ENCODE results near the gene SKOR1. TPM values are rescaled to one million over a fixed set of nuclear protein-coding genes. Genes with fewer than 3 reads are reported as not detected.

SKOR1 gene
- total and polyA plus RNA-seq, 3 experiments from 2014 or later = 0.06 to 0.16 (median 0.15) TPM

DNA sequence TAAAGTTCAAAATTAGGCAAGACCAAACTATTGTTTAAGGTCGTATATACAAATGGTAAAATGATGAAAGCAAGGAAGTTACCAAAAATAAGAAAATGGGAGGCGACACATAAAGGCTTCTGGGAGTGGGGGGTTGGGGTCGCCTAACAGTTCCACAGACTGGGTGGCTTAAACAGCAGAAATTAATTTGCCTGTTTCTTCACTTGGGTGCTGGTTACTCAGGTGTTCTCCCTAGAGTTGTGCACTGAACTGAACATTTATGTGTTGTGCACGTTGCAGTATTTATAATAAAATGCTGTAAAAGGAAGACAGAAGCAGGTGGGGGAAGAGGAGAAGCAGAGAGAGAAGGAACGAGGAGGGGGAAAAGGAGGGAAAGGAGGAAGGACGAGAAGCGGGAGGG lies 25.0 kb downstream of the SKOR1 start:
- ChIA-PET CTCF (no interaction called here), POLR2A (no interaction called here)
- Histone ChIP-seq H3K4me3 (ENCODE audit: low read length) (no peak overlapping the region), H3K9me3 (ENCODE audit: low read length) (no peaks in the 10 kb centered on the region), H3K27me3 (ENCODE audit: insufficient read depth, low read length, poor library complexity, severe bottlenecking) (no peaks in the 10 kb centered on the region), H3K36me3 (ENCODE audit: insufficient read depth, low read length) (no peaks in the 10 kb centered on the region), H3K4me1 (ENCODE audit: insufficient read depth, low read length) (no peaks in the 10 kb centered on the region), H3K27ac (ENCODE audit: low read depth, low read length) (no peak overlapping the region)
- Mint-ChIP-seq H3K27me3 (peaks cover 13 to 26% of the 10 kb centered on the region in 2 donors), H3K27ac (no peak overlapping the region), H3K9me3 (no peaks in the 10 kb centered on the region), H3K4me1 (no peaks in the 10 kb centered on the region), H3K36me3 (peaks cover 0 to 8% (median 0%) of the 10 kb centered on the region in 3 donors), H3K4me3 (no peak overlapping the region)
- no peak for DNase-seq

DNA sequence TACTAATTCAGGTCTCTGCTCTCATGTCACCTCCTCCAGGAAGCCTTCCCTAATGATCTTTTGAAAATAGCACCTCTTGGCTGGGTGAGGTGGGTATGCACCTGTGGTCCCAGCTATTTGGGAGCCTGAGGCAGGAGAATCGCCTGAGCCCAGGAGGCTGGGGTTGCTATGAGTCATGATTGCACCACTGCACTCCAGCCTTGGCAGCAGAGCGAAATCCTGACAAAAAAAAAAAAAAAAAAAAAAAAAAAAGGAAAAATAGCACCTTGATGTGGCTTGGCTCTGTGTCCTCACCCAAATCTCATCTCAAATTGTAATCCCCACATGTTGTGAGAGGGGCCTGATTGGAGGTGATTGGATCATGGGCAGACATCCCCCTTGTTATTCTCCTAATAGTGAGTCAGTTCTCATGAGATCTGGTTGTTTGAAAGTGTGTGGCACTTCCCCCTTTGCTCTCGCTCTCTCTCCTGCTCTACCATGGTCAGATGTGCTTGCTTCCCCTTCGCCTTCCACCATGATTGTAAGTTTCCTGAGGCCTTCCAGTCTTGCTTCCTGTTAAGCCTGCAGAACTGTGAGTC lies 25.8 kb downstream of the SKOR1 start:
- H3K27me3 ChIP-seq (ENCODE audit: insufficient read depth, low read length, poor library complexity, severe bottlenecking) = no peaks in the 10 kb centered on the region
- peaks cover 13 to 26% of the 10 kb centered on the region in 2 donors for H3K27me3 Mint-ChIP-seq
- H3K27ac ChIP-seq (ENCODE audit: low read depth, low read length) = no peak overlapping the region
- H3K4me3 ChIP-seq (ENCODE audit: low read length) = no peak overlapping the region
- no peak overlapping the region for H3K4me3 Mint-ChIP-seq
- no peak for DNase-seq
- H3K4me1 Mint-ChIP-seq = no peaks in the 10 kb centered on the region
- ChIA-PET POLR2A (no interaction called here), CTCF (interaction anchor here (1.4 kb wide), 1 partner anchor 15 kb away, joined by 3 read pairs; no protein-coding TSS in a partner anchor)
- H3K9me3 ChIP-seq (ENCODE audit: low read length) = no peaks in the 10 kb centered on the region
- H3K36me3 Mint-ChIP-seq = peaks cover 0 to 8% (median 0%) of the 10 kb centered on the region in 3 donors
- no peaks in the 10 kb centered on the region for H3K9me3 Mint-ChIP-seq
- H3K27ac Mint-ChIP-seq = no peak overlapping the region
- H3K36me3 ChIP-seq (ENCODE audit: insufficient read depth, low read length) = no peaks in the 10 kb centered on the region
- no peaks in the 10 kb centered on the region for H3K4me1 ChIP-seq (ENCODE audit: insufficient read depth, low read length)

DNA sequence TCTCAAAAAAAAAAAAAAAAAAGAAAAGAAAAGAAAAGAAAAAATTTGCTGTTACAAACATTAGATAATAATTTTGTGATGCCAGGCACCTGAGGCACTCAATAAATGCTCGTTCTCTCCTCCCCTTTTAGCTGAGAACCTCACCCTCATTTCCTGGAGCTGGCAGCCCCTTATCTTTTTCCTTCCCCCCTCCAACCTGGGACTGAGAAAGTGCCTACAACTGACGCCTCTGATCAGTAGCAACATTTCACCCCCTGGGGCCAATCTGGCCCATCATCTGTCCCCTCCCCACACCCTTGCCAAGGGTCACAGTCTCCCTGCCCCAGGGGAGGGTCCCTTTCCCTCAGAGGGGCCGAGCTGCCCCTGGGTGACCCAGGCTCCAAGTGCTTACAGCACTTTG lies 27.1 kb downstream of the SKOR1 start:
- Histone ChIP-seq H3K27me3 (ENCODE audit: insufficient read depth, low read length, poor library complexity, severe bottlenecking) (no peaks in the 10 kb centered on the region), H3K27ac (ENCODE audit: low read depth, low read length) (no peak overlapping the region), H3K4me1 (ENCODE audit: insufficient read depth, low read length) (no peaks in the 10 kb centered on the region), H3K9me3 (ENCODE audit: low read length) (no peaks in the 10 kb centered on the region), H3K36me3 (ENCODE audit: insufficient read depth, low read length) (no peaks in the 10 kb centered on the region), H3K4me3 (ENCODE audit: low read length) (no peak overlapping the region)
- ChIA-PET POLR2A (interaction anchor here (0.9 kb wide), 1 partner anchor 12 kb away, joined by 4 read pairs; no protein-coding TSS in a partner anchor), CTCF (interaction anchor here (1.4 kb wide), 1 partner anchor 16 kb away, joined by 3 read pairs; no protein-coding TSS in a partner anchor)
- no peak overlapping the region for H3K4me3 Mint-ChIP-seq
- H3K27me3 Mint-ChIP-seq = peaks cover 13 to 26% of the 10 kb centered on the region in 2 donors
- DNase-seq = no peak
- H3K4me1 Mint-ChIP-seq = no peaks in the 10 kb centered on the region
- peaks cover 0 to 8% (median 0%) of the 10 kb centered on the region in 3 donors for H3K36me3 Mint-ChIP-seq
- H3K9me3 Mint-ChIP-seq = no peaks in the 10 kb centered on the region
- peak overlapping the region in 1 of 8 donors; percentile 23 for H3K27ac Mint-ChIP-seq

DNA sequence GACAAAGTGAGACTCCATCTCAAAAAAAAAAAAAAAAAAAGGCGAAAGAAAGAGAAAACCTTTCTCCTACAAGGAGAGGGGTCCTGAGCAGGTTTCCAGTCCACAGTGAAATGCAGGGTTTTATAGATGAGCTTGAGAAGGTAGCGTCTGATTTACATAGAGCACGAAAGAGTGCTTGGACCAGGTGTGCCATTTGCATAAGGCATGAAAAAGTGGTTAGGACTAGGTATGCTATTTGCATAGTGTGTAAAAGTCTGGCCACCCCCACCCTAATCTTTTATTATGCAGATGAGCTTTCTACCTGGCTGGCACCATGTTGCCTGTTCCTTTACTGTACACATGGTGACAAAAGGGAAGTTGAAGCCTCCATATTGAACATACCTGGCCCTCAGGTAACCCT lies 28.1 kb downstream of the SKOR1 start:
- no peak for DNase-seq
- CTCF ChIA-PET = no interaction called here
- Mint-ChIP-seq H3K4me3 (no peak overlapping the region), H3K27me3 (peaks cover 14 to 23% of the 10 kb centered on the region in 2 donors), H3K9me3 (no peaks in the 10 kb centered on the region), H3K4me1 (no peaks in the 10 kb centered on the region), H3K27ac (no peak overlapping the region), H3K36me3 (peaks cover 0 to 8% (median 0%) of the 10 kb centered on the region in 3 donors)
- Histone ChIP-seq H3K36me3 (ENCODE audit: insufficient read depth, low read length) (no peaks in the 10 kb centered on the region), H3K27ac (ENCODE audit: low read depth, low read length) (no peak overlapping the region), H3K4me3 (ENCODE audit: low read length) (no peak overlapping the region), H3K27me3 (ENCODE audit: insufficient read depth, low read length, poor library complexity, severe bottlenecking) (no peaks in the 10 kb centered on the region), H3K4me1 (ENCODE audit: insufficient read depth, low read length) (no peaks in the 10 kb centered on the region), H3K9me3 (ENCODE audit: low read length) (no peaks in the 10 kb centered on the region)
- POLR2A ChIA-PET = no interaction called here

DNA sequence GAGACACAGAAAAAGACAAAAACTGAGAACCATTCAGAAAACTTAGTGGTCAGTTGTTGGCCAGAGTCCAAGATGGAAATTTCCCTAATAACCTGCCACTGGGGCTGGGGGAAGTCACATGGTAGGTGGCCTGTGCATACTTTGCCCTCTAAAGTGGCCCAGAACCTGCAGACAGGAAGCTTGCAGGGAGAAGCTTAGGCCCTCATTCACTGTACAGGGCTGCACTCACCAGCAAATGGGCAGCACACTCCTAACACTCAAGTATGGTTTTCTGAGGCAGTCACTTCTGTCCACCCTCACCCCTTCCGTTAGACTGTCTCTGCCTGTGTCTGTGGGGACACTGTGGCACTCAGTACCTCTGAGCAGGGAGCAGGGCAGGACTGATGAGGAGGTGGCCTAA lies 29.0 kb downstream of the SKOR1 start:
- Histone ChIP-seq H3K4me3 (ENCODE audit: low read length) (no peak overlapping the region), H3K27ac (ENCODE audit: low read depth, low read length) (no peak overlapping the region), H3K9me3 (ENCODE audit: low read length) (no peaks in the 10 kb centered on the region), H3K36me3 (ENCODE audit: insufficient read depth, low read length) (no peaks in the 10 kb centered on the region), H3K27me3 (ENCODE audit: insufficient read depth, low read length, poor library complexity, severe bottlenecking) (no peaks in the 10 kb centered on the region), H3K4me1 (ENCODE audit: insufficient read depth, low read length) (no peaks in the 10 kb centered on the region)
- DNase-seq = no peak
- Mint-ChIP-seq H3K27ac (no peak overlapping the region), H3K4me1 (no peaks in the 10 kb centered on the region), H3K4me3 (no peak overlapping the region), H3K36me3 (peaks cover 0 to 5% (median 0%) of the 10 kb centered on the region in 3 donors), H3K9me3 (no peaks in the 10 kb centered on the region), H3K27me3 (peaks cover 14 to 16% of the 10 kb centered on the region in 2 donors)
- POLR2A ChIA-PET = interaction anchor here (1.3 kb wide), 1 partner anchor 13 kb away, joined by 3 read pairs; no protein-coding TSS in a partner anchor
- CTCF ChIA-PET = no interaction called here

DNA sequence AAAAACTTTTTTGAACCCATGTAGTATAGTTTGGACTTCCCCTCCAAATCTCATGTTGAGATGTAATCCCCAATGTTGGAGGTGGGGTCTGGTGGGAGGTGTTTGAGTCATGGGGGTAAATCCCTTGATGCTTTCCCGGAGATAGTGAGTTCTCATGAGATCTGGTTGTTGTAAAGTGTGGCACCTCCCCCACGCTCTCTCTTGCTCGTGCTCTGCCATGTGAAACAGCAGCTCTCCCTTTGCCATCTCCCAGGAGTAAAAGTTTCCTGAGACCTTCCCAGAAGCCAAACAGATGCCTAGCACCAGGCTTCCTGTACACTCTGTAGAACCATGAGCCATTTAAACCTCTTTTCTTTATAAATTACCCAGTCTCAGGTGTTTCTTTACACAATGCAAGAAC lies 30.5 kb downstream of the SKOR1 start:
- H3K4me1 ChIP-seq (ENCODE audit: insufficient read depth, low read length) = no peaks in the 10 kb centered on the region
- Mint-ChIP-seq H3K4me3 (no peak overlapping the region), H3K27me3 (peaks cover 6 to 11% of the 10 kb centered on the region in 2 donors), H3K36me3 (peaks cover 0 to 4% (median 0%) of the 10 kb centered on the region in 3 donors), H3K4me1 (no peaks in the 10 kb centered on the region), H3K27ac (peak overlapping the region in 1 of 8 donors; percentile 14), H3K9me3 (no peaks in the 10 kb centered on the region)
- H3K27me3 ChIP-seq (ENCODE audit: insufficient read depth, low read length, poor library complexity, severe bottlenecking) = no peaks in the 10 kb centered on the region
- ChIA-PET POLR2A (interaction anchor here (1.3 kb wide), 1 partner anchor 15 kb away, joined by 3 read pairs; no protein-coding TSS in a partner anchor), CTCF (no interaction called here)
- H3K36me3 ChIP-seq (ENCODE audit: insufficient read depth, low read length) = no peaks in the 10 kb centered on the region
- no peak overlapping the region for H3K27ac ChIP-seq (ENCODE audit: low read depth, low read length)
- no peaks in the 10 kb centered on the region for H3K9me3 ChIP-seq (ENCODE audit: low read length)
- DNase-seq = no peak
- H3K4me3 ChIP-seq (ENCODE audit: low read length) = no peak overlapping the region

DNA sequence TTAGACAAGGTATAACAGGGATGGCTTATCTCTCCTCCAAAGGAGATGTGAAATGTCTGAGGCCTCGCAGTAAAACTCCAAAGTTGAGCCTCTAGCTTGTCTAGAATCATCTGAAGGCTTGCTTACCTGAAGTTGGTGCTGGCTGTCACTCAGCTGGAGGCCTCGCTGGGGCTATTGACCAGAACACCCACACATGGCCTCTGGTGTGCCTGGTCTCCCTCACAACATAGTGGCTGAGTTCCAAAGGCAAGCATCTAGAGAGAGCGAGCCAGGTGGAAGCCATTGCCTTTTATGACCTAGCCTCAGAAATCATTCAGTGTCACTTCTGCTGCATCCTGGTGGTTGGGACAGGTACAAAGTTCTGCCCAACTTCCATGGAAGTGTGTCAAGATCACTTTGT lies 31.9 kb downstream of the SKOR1 start:
- CTCF ChIA-PET = interaction anchor here (1.6 kb wide), 1 partner anchor 26 kb away, joined by 3 read pairs; no protein-coding TSS in a partner anchor
- H3K36me3 Mint-ChIP-seq = no peaks in the 10 kb centered on the region
- Histone ChIP-seq H3K9me3 (ENCODE audit: low read length) (no peaks in the 10 kb centered on the region), H3K4me1 (ENCODE audit: insufficient read depth, low read length) (no peaks in the 10 kb centered on the region), H3K4me3 (ENCODE audit: low read length) (no peak overlapping the region), H3K27me3 (ENCODE audit: insufficient read depth, low read length, poor library complexity, severe bottlenecking) (no peaks in the 10 kb centered on the region), H3K36me3 (ENCODE audit: insufficient read depth, low read length) (no peaks in the 10 kb centered on the region), H3K27ac (ENCODE audit: low read depth, low read length) (no peak overlapping the region)
- POLR2A ChIA-PET = no interaction called here
- DNase-seq = no peak
- no peaks in the 10 kb centered on the region for H3K9me3 Mint-ChIP-seq
- no peak overlapping the region for H3K4me3 Mint-ChIP-seq
- no peak overlapping the region for H3K27ac Mint-ChIP-seq
- no peaks in the 10 kb centered on the region for H3K4me1 Mint-ChIP-seq
- peaks cover 4 to 10% of the 10 kb centered on the region in 2 donors for H3K27me3 Mint-ChIP-seq

DNA sequence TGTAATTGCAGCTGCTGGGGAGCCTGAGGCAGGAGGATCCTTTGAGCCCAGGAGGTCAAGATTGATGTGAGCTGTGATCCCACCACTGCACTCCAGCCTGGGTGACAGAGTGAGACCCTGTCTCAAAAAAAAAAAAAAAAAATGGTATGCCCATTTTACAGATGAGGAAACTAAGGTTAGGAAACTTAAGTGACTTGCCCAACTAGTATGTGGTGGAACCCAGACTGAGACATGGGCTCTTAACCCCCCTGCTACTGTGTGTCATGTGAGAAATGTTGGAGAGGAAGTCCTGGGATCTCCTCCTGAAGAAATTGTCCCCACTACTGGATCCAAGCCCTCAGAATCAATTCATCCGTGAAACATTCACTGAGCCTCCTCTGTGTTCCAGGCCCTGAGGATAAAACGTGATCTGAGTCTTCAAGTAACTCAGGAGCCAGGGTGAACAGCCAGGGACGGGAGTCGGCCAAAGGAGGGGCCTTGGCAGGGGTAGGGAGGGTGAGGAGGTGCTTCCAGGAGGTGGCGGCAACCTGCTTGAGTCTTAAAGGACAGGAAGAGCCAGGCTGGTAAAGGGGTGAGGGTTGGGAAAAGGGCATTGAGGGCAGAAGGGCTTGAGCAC lies 34.1 kb downstream of the SKOR1 start:
- Histone ChIP-seq H3K27me3 (ENCODE audit: insufficient read depth, low read length, poor library complexity, severe bottlenecking) (peaks cover 5% of the 10 kb centered on the region), H3K4me3 (ENCODE audit: low read length) (no peak overlapping the region), H3K4me1 (ENCODE audit: insufficient read depth, low read length) (peaks cover 5% of the 10 kb centered on the region), H3K27ac (ENCODE audit: low read depth, low read length) (no peak overlapping the region), H3K36me3 (ENCODE audit: insufficient read depth, low read length) (no peaks in the 10 kb centered on the region), H3K9me3 (ENCODE audit: low read length) (no peaks in the 10 kb centered on the region)
- Mint-ChIP-seq H3K4me3 (no peak overlapping the region), H3K4me1 (peaks cover 0 to 5% (median 3%) of the 10 kb centered on the region in 3 donors), H3K27me3 (peaks cover 11 to 23% of the 10 kb centered on the region in 2 donors), H3K36me3 (no peaks in the 10 kb centered on the region), H3K9me3 (no peaks in the 10 kb centered on the region), H3K27ac (no peak overlapping the region)
- ChIA-PET CTCF (no interaction called here), POLR2A (no interaction called here)
- DNase-seq = no peak

Data from CD8-positive, alpha-beta memory T cell (primary cell).